ENCODE measurements around the gene DNAH7. TPM values are rescaled to one million over a fixed set of nuclear protein-coding genes. Genes with fewer than 3 reads are reported as not detected.
A peak's percentile ranks its signal among the peaks of the same experiment; 100 is the strongest.

DNAH7 gene
- total and polyA plus RNA-seq, 10 of the 15 experiments (the other 5 are each of a cell fraction or from before 2014, with no cell fraction given): 0.05 to 0.61 (median 0.16) TPM

DNA sequence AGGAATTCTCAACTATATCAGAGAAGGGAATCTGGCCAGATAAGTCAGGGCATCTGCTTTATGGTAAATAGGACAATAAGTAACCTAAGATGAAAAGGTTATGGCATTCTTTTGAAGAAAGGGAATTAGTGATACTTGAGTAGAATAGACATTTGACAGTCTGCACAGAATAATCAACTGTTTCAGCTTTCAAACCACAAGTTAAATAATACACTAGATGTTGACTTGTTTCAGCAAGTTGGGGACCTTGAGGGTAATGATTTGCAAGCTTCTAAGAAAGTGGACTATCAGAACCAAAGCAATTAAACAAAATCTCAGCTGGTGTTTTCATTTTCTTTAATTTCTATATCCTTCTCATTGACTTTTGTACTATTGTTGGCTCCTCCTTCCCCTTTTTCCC, 357.2 kb downstream of the DNAH7 start:
- RAD21 ChIA-PET (ENCODE audit: unreplicated experiment): no interaction called here
- Histone ChIP-seq H3K9ac (ENCODE audit: control insufficient read depth, insufficient read depth, low read length) (no peak overlapping the region), H3K36me3 (ENCODE audit: control insufficient read depth in 2 of 2, insufficient read depth in 2 of 2, low read length in 1 of 2) (no peaks in the 10 kb centered on the region; a peak in 2 of 4 replicates), H3K79me2 (ENCODE audit: control insufficient read depth, insufficient read depth, low read length) (no peaks in the 10 kb centered on the region), H3K27ac (ENCODE audit: control insufficient read depth, insufficient read depth) (no peak overlapping the region), H4K20me1 (ENCODE audit: control insufficient read depth, insufficient read depth) (no peaks in the 10 kb centered on the region), H3K4me1 (ENCODE audit: control insufficient read depth, insufficient read depth, low read length) (no peaks in the 10 kb centered on the region), H3K4me2 (ENCODE audit: control insufficient read depth, insufficient read depth) (no peak overlapping the region), H2AFZ (ENCODE audit: control insufficient read depth, low read depth, low read length) (no peak overlapping the region), H3K9me3 (replicated peaks; ENCODE audit: control insufficient read depth, insufficient read depth, low read length) (no peaks in the 10 kb centered on the region), H3K27me3 (replicated peaks in 1 of 2; ENCODE audit: control insufficient read depth in 2 of 2, insufficient read depth in 2 of 2, low read length in 1 of 2) (no peaks in the 10 kb centered on the region), H3K4me3 (no peak overlapping the region)
- intact Hi-C loops (cut with micrococcal nuclease; ENCODE audit: unreplicated experiment): no loop called here
- in situ Hi-C loops (cut with MboI): no loop called here
- SMC1A ChIA-PET (ENCODE audit: uncharacterized antibody, unreplicated experiment): interaction anchor here (0.7 to 2.2 kb wide), 5 partner anchors 10 to 392 kb away, joined by 3 to 8 read pairs (median 3); no protein-coding TSS in a partner anchor
- ATAC-seq (no peak; the same call in 2 of the 3 replicates), FAIRE-seq (no peak), DNase-seq (ENCODE audit: low read depth, low spot score) (no peak)
- POLR2A ChIA-PET: no interaction called here
- TF ChIP-seq TBL1XR1 (IDR thresholded peaks at IDR 0.05; ENCODE audit: low read depth, low read length): no peak
- peak; percentile 69; the same call in 1 of the 2 replicates for TF ChIP-seq ZNF24 (IDR thresholded peaks at IDR 0.05)
- CTCF ChIA-PET: interaction anchor here (1.0 to 1.4 kb wide), 2 partner anchors 9 to 47 kb away, joined by 5 read pairs; no protein-coding TSS in a partner anchor
- BruUV-seq (replicated peaks): no TSS peak

DNA sequence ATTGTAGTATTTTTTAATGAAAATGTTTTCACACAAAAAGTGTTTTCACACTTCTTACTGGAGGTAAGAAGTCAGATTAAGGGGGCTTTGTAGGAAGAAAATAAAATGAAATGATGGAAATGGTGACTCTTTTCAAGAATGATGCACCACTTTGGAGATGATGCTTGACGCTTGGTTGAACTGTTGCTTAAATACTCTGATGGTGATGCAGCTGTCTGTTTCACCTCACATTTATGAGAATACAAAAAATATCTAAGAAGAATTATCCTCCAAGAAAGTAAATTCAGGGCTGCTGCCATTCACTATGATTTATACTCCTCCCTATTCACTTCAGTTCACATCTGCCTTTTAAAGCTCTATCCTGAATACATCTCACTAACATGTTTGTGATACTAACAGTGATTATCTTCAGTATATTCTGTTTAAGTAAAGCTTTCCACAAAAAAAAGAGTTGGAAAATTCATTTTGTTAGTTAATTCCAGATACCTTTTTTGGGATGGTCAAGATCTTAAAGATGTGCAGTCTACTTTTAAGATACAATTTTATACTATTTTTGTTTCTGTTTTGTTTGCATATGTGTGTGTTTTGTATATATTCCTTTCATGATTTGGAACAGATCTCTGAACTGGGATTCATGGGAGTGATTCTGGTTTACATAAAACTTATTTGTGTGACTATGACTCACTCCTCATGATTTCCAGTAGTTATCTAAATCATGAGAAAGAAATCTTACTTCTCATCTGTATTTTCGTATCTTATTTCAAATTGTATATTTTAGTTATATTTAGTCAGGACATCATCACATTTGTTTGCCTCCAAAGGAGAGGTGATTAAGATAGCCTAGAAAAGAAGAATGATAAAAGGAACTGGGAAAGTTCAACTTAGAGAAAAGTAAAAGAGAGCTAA, 358.5 kb downstream of the DNAH7 start:
- BruUV-seq (replicated peaks): no TSS peak
- H3K4me1 ChIP-seq (ENCODE audit: control insufficient read depth, insufficient read depth, low read length): no peaks in the 10 kb centered on the region
- SMC1A ChIA-PET (ENCODE audit: uncharacterized antibody, unreplicated experiment): interaction anchor here (0.6 to 2.2 kb wide), 2 partner anchors 21 to 1040 kb away, joined by 3 to 8 read pairs; no protein-coding TSS in a partner anchor
- no peak for TF ChIP-seq STAT3 (IDR thresholded peaks at IDR 0.05; ENCODE audit: low read depth, low read length)
- no peak for TF ChIP-seq CREB1 (IDR thresholded peaks at IDR 0.05; ENCODE audit: low read depth)
- TF ChIP-seq, protein P1, sequence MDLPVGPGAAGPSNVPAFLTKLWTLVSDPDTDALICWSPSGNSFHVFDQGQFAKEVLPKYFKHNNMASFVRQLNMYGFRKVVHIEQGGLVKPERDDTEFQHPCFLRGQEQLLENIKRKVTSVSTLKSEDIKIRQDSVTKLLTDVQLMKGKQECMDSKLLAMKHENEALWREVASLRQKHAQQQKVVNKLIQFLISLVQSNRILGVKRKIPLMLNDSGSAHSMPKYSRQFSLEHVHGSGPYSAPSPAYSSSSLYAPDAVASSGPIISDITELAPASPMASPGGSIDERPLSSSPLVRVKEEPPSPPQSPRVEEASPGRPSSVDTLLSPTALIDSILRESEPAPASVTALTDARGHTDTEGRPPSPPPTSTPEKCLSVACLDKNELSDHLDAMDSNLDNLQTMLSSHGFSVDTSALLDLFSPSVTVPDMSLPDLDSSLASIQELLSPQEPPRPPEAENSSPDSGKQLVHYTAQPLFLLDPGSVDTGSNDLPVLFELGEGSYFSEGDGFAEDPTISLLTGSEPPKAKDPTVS (IDR thresholded peaks at IDR 0.05; ENCODE audit: low read depth, low read length): no peak
- no peak for TF ChIP-seq MYB (IDR thresholded peaks at IDR 0.05; ENCODE audit: borderline replicate concordance, low read depth, low read length)
- TF ChIP-seq, protein P2, sequence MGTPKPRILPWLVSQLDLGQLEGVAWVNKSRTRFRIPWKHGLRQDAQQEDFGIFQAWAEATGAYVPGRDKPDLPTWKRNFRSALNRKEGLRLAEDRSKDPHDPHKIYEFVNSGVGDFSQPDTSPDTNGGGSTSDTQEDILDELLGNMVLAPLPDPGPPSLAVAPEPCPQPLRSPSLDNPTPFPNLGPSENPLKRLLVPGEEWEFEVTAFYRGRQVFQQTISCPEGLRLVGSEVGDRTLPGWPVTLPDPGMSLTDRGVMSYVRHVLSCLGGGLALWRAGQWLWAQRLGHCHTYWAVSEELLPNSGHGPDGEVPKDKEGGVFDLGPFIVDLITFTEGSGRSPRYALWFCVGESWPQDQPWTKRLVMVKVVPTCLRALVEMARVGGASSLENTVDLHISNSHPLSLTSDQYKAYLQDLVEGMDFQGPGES (IDR thresholded peaks at IDR 0.05): no peak
- no peak for TF ChIP-seq IRF4 (IDR thresholded peaks at IDR 0.05; ENCODE audit: low read depth, low read length)
- no peak for TF ChIP-seq PAX5 (IDR thresholded peaks at IDR 0.05; ENCODE audit: borderline replicate concordance, low read depth, low read length)
- no peak for TF ChIP-seq TBL1XR1 (IDR thresholded peaks at IDR 0.05; ENCODE audit: low read depth, low read length)
- no peak for TF ChIP-seq NFYA (IDR thresholded peaks at IDR 0.05; ENCODE audit: borderline replicate concordance, low read depth, low read length)
- TF ChIP-seq ATF7 (IDR thresholded peaks at IDR 0.05; ENCODE audit: low read depth): no peak
- no peak for TF ChIP-seq NFXL1 (IDR thresholded peaks at IDR 0.05; ENCODE audit: borderline replicate concordance)
- TF ChIP-seq RB1 (IDR thresholded peaks at IDR 0.05; ENCODE audit: borderline replicate concordance): no peak
- H3K27ac ChIP-seq (ENCODE audit: control insufficient read depth, insufficient read depth): no peak overlapping the region
- no peaks in the 10 kb centered on the region for H3K79me2 ChIP-seq (ENCODE audit: control insufficient read depth, insufficient read depth, low read length)
- no peaks in the 10 kb centered on the region; a peak in 2 of 4 replicates for H3K36me3 ChIP-seq (ENCODE audit: control insufficient read depth in 2 of 2, insufficient read depth in 2 of 2, low read length in 1 of 2)
- H3K9ac ChIP-seq (ENCODE audit: control insufficient read depth, insufficient read depth, low read length): no peak overlapping the region
- DNase-seq (ENCODE audit: low read depth, low spot score) (no peak), FAIRE-seq (no peak), ATAC-seq (no peak)
- H3K27me3 ChIP-seq (replicated peaks in 1 of 2; ENCODE audit: control insufficient read depth in 2 of 2, insufficient read depth in 2 of 2, low read length in 1 of 2): no peaks in the 10 kb centered on the region
- CTCF ChIA-PET: interaction anchor here (1.0 to 2.1 kb wide), 3 partner anchors 8 to 46 kb away, joined by 4 to 5 read pairs (median 5); no protein-coding TSS in a partner anchor
- no peak overlapping the region for H3K4me3 ChIP-seq
- RAD21 ChIA-PET (ENCODE audit: unreplicated experiment): interaction anchor here (0.6 kb wide), 1 partner anchor 627 kb away, joined by 3 read pairs; no protein-coding TSS in a partner anchor
- no peak overlapping the region for H2AFZ ChIP-seq (ENCODE audit: control insufficient read depth, low read depth, low read length)
- in situ Hi-C loops (cut with MboI): no loop called here
- POLR2A ChIA-PET: interaction anchor here (0.7 kb wide), 1 partner anchor 1364 kb away, joined by 3 read pairs; no protein-coding TSS in a partner anchor
- no peak overlapping the region for H3K4me2 ChIP-seq (ENCODE audit: control insufficient read depth, insufficient read depth)
- intact Hi-C loops (cut with micrococcal nuclease; ENCODE audit: unreplicated experiment): no loop called here
- H4K20me1 ChIP-seq (ENCODE audit: control insufficient read depth, insufficient read depth): no peaks in the 10 kb centered on the region
- 96% methylated on average over 2 of the region's 2 CpGs for WGBS (ENCODE audit: insufficient coverage, insufficient replicate concordance, low lambda C conversion rate, missing lambda C conversion rate)
- H3K9me3 ChIP-seq (replicated peaks; ENCODE audit: control insufficient read depth, insufficient read depth, low read length): no peaks in the 10 kb centered on the region
